HG03097 (cell line): ENCODE results near the gene DMD.
"Not testable (repeated sequence)": the region's sequence is repeated elsewhere in the genome, so short reads cannot be mapped to it uniquely, and the experiment has no call there.

ENCODE experiments used
- ATAC-seq: cut with Tn5 transposase; IDR thresholded peaks from one replicate; pipeline ENCODE4 v1.9.1; 2021; ENCODE audit not compliant: unreplicated experiment, low FRiP score

DMD gene

GRCh38 chrX:32871636-32872035 lies 339.7 kb downstream of the DMD start:
- no peak for ATAC-seq

GRCh38 chrX:32868524-32868895 lies 342.8 kb downstream of the DMD start:
- no peak for ATAC-seq

- no peak for ATAC-seq
These were observed 343.4 kb downstream of the DMD start for GRCh38 chrX:32867781-32868523.

GRCh38 chrX:32852203-32852602 lies 359.1 kb downstream of the DMD start:
- no peak for ATAC-seq

GRCh38 chrX:32851556-32851955 lies 359.8 kb downstream of the DMD start:
- no peak for ATAC-seq

- no peak for ATAC-seq
These were observed 363.4 kb downstream of the DMD start for GRCh38 chrX:32847921-32848320.

- no peak for ATAC-seq
These were observed 369.3 kb downstream of the DMD start for GRCh38 chrX:32842053-32842452.

- ATAC-seq = no peak
These were observed 371.6 kb downstream of the DMD start for GRCh38 chrX:32839781-32840180.

GRCh38 chrX:32825009-32825408 lies 386.3 kb downstream of the DMD start:
- no peak for ATAC-seq

GRCh38 chrX:32804034-32804433 lies 407.3 kb downstream of the DMD start:
- no peak for ATAC-seq

- no peak for ATAC-seq
These were observed 412.4 kb downstream of the DMD start for GRCh38 chrX:32798990-32799389.

- no peak for ATAC-seq
These were observed 422.4 kb downstream of the DMD start for GRCh38 chrX:32788936-32789335.

- no peak for ATAC-seq
These were observed 431.2 kb downstream of the DMD start for GRCh38 chrX:32780109-32780508.

- ATAC-seq = no peak
These were observed 432.4 kb downstream of the DMD start for GRCh38 chrX:32778965-32779364.

GRCh38 chrX:32774966-32775365 lies 436.4 kb downstream of the DMD start:
- no peak for ATAC-seq

GRCh38 chrX:32749070-32749469 lies 462.3 kb downstream of the DMD start:
- ATAC-seq = no peak

- no peak for ATAC-seq
These were observed 466.0 kb downstream of the DMD start for GRCh38 chrX:32745323-32745722.

- ATAC-seq = no peak
These were observed 466.4 kb downstream of the DMD start for GRCh38 chrX:32744921-32745320.

- no peak for ATAC-seq
These were observed 469.4 kb downstream of the DMD start for GRCh38 chrX:32741910-32742309.

- no peak for ATAC-seq
These were observed 502.8 kb downstream of the DMD start for GRCh38 chrX:32708542-32708941.

GRCh38 chrX:32705385-32705784 lies 506.0 kb downstream of the DMD start:
- not testable (repeated sequence) for ATAC-seq

GRCh38 chrX:32687379-32687778 lies 524.0 kb downstream of the DMD start:
- no peak for ATAC-seq

- no peak for ATAC-seq
These were observed 532.9 kb downstream of the DMD start for GRCh38 chrX:32678487-32678886.
